Trophoblast cell (in vitro differentiated cells and primary cell): Measurements from ENCODE around the gene PPIC.
A peak's percentile ranks its signal among the peaks of the same experiment; 100 is the strongest.

Source experiments
- DNase-seq, 2 donors: peaks; one replicate each; pipeline ENCODE4 v3.0.0-alpha.2; 2016
- H2AFZ ChIP-seq: 2 replicates; pipeline ENCODE4 v1.6.1; 2013; ENCODE audit warnings: low read length, moderate library complexity, mild to moderate bottlenecking; ENCODE audit not compliant: insufficient read depth, poor library complexity
- H2AK5ac ChIP-seq: 2 replicates; pipeline ENCODE4 v1.6.1; 2013; ENCODE audit warnings: mild to moderate bottlenecking, low read length
- H2BK120ac ChIP-seq: 2 replicates; pipeline ENCODE4 v1.6.1; 2013; ENCODE audit warnings: low read length, mild to moderate bottlenecking, moderate library complexity; ENCODE audit not compliant: insufficient read depth, poor library complexity
- H2BK12ac ChIP-seq: 2 replicates; pipeline ENCODE4 v1.6.1; 2013; ENCODE audit warnings: mild to moderate bottlenecking, low read length, moderate library complexity
- H2BK5ac ChIP-seq: 2 replicates; pipeline ENCODE4 v1.6.1; 2013; ENCODE audit warnings: low read length, low read depth, moderate library complexity, mild to moderate bottlenecking; ENCODE audit not compliant: poor library complexity
- H3K14ac ChIP-seq: 2 replicates; pipeline ENCODE4 v1.6.1; 2013; ENCODE audit warnings: mild to moderate bottlenecking, low read length
- H3K18ac ChIP-seq: 2 replicates; pipeline ENCODE4 v1.6.1; 2013; ENCODE audit warnings: mild to moderate bottlenecking, low read length
- H3K23ac ChIP-seq: 2 replicates; pipeline ENCODE4 v1.6.1; 2013; ENCODE audit warnings: low read length
- H3K27ac ChIP-seq: 2 replicates; pipeline ENCODE4 v1.5.1; 2013; ENCODE audit warnings: low read depth, mild to moderate bottlenecking, inconsistent platforms, low read length, moderate library complexity
- H3K27me3 ChIP-seq: 2 replicates; pipeline ENCODE4 v1.6.1; 2013; ENCODE audit warnings: inconsistent platforms, mild to moderate bottlenecking, low read length, moderate library complexity; ENCODE audit not compliant: insufficient read depth
- H3K36me3 ChIP-seq, 2 experiments: 1 replicate in 1 of 2; 2 replicates in 1 of 2; pipeline ENCODE4 v1.6.1; 2013; ENCODE audit warnings: low read length in 2 of 2, mild to moderate bottlenecking in 2 of 2, moderate library complexity in 1 of 2; ENCODE audit not compliant: insufficient read depth in 2 of 2, control insufficient read depth in 1 of 2
- H3K4ac ChIP-seq: 2 replicates; pipeline ENCODE4 v1.6.1; 2013; ENCODE audit warnings: low read depth, mild to moderate bottlenecking, low read length, moderate library complexity
- H3K4me1 ChIP-seq, 2 experiments: 1 replicate in 1 of 2; 2 replicates in 1 of 2; pipeline ENCODE4 v1.6.1; 2013; ENCODE audit warnings: low read length in 2 of 2, mild to moderate bottlenecking in 2 of 2, moderate library complexity in 1 of 2; ENCODE audit not compliant: insufficient read depth in 2 of 2, control insufficient read depth in 1 of 2
- H3K4me2 ChIP-seq: 2 replicates; pipeline ENCODE4 v1.6.1; 2013; ENCODE audit warnings: inconsistent platforms, mild to moderate bottlenecking, low read length, moderate library complexity
- H3K4me3 ChIP-seq: 2 replicates; pipeline ENCODE4 v1.5.1; 2013; ENCODE audit warnings: mild to moderate bottlenecking, low read depth, low read length, inconsistent platforms
- H3K79me1 ChIP-seq: one replicate; pipeline ENCODE4 v1.6.1; 2013; ENCODE audit warnings: low read length
- H3K79me2 ChIP-seq: 2 replicates; pipeline ENCODE4 v1.6.1; 2013; ENCODE audit warnings: low read length, mild to moderate bottlenecking; ENCODE audit not compliant: control insufficient read depth, insufficient read depth, poor library complexity
- H3K9ac ChIP-seq: 2 replicates; pipeline ENCODE4 v1.6.1; 2013; ENCODE audit warnings: mild to moderate bottlenecking, low read length
- H3K9me3 ChIP-seq: 2 replicates; pipeline ENCODE4 v1.6.1; 2013; ENCODE audit warnings: low read depth, mild to moderate bottlenecking, control low read depth, inconsistent platforms, low read length; ENCODE audit not compliant: insufficient read depth
- H4K12ac ChIP-seq: 2 replicates; pipeline ENCODE4 v1.6.1; 2013; ENCODE audit warnings: low read depth, mild to moderate bottlenecking, low read length, moderate library complexity
- H4K8ac ChIP-seq: 2 replicates; pipeline ENCODE4 v1.6.1; 2013; ENCODE audit warnings: low read depth, mild to moderate bottlenecking, low read length, moderate library complexity
- H4K91ac ChIP-seq: one replicate; pipeline ENCODE4 v1.6.1; 2013; ENCODE audit warnings: low read depth, mild to moderate bottlenecking, low read length, moderate library complexity
- WGBS: extraction: QIAGEN DNeasy Blood & Tissue Kit; methylation state at CpG from one replicate; pipeline ENCODE4 v1.1.7; 2013; ENCODE audit warnings: missing lambda C conversion rate; ENCODE audit not compliant: insufficient read length, insufficient coverage; ENCODE audit errors: extremely low coverage; 5-methylcytosine and 5-hydroxymethylcytosine counted together

Gene PPIC

DNA sequence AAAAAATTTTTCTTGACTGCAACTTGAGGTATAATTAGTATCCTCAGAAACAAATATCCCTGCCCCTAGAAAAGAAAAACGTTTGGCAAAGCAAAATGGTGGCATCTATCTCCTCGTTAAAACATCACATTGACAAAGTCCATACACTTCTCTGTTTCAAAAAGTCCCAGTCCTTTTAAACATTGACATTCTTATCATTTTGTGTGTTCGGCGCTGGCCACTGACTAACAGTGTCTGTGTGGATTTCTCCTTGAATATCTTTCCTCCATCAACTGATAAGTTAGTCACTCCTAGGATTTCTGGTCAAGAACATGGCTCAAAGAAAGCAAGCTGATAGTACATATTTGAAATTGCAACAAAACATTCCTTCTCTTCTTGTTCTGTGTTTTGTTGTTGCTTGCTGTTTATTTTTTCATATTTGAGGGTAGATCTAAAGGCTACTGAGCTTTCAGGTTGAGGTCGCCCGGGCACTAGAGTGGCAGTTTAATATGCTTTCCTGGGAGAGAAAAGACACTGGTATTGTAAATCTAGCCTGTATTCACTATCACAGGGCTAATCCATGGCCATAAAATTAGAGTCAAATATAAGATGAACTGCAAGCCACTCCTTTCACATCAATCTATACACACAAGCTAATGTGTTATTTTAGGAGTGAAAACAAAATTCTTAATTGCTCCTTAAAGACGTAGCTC lies 8.5 kb upstream of the PPIC start:
- Histone ChIP-seq H3K4me1 (peaks cover 0 to 5% of the 10 kb centered on the region in 2 experiments), H3K4me3 (no peak overlapping the region), H3K79me2 (no peaks in the 10 kb centered on the region), H2AFZ (no peak overlapping the region), H3K79me1 (peaks cover 2% of the 10 kb centered on the region), H3K9me3 (no peaks in the 10 kb centered on the region), H3K18ac (no peak overlapping the region), H3K36me3 (no peaks in the 10 kb centered on the region), H2AK5ac (no peak overlapping the region), H3K14ac (no peak overlapping the region), H3K27me3 (no peaks in the 10 kb centered on the region), H3K9ac (no peak overlapping the region), H3K27ac (peak overlapping the region; percentile 44), H4K8ac (no peak overlapping the region), H4K91ac (no peak overlapping the region), H3K23ac (no peak overlapping the region), H3K4ac (no peak overlapping the region), H2BK120ac (no peak overlapping the region), H4K12ac (no peak overlapping the region), H2BK12ac (no peak overlapping the region), H2BK5ac (no peak overlapping the region), H3K4me2 (no peak overlapping the region)
- WGBS: no CpG with 5 or more reads among the region's 7 CpGs
- peak; percentile 32 to 66 for DNase-seq

DNA sequence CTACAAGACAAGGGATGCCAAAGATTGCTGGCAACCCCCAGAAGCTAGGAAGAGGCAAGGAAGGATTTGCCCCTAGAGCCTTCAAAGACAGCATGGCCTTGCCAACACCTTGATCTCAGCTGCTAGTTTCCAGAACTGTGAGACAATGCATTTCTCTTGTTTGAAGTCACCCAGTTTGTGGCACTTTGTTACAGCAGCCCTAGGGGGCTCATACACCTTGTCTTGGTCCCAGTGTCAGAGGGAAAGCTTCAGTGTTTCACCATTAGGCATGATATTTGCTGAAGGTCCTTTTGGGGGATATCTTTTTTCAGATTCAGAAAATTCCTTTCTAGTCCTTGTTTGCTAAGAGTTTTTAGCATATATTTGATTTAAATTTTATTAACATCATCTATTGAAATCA lies 3.1 kb upstream of the PPIC start:
- no peak overlapping the region for H4K91ac ChIP-seq
- no peak overlapping the region for H3K4me2 ChIP-seq
- H3K14ac ChIP-seq: no peak overlapping the region
- H3K9ac ChIP-seq: no peak overlapping the region
- no peaks in the 10 kb centered on the region for H3K36me3 ChIP-seq
- H3K79me1 ChIP-seq: peaks cover 14% of the 10 kb centered on the region
- no peaks in the 10 kb centered on the region for H3K9me3 ChIP-seq
- H3K27me3 ChIP-seq: no peaks in the 10 kb centered on the region
- H2BK120ac ChIP-seq: no peak overlapping the region
- H3K4me3 ChIP-seq: no peak overlapping the region
- no peak overlapping the region for H2BK5ac ChIP-seq
- H2AK5ac ChIP-seq: no peak overlapping the region
- H2BK12ac ChIP-seq: no peak overlapping the region
- no peak overlapping the region for H3K4ac ChIP-seq
- H3K4me1 ChIP-seq: peaks cover 0 to 4% of the 10 kb centered on the region in 2 experiments
- no peak overlapping the region for H2AFZ ChIP-seq
- H4K12ac ChIP-seq: no peak overlapping the region
- no peak for DNase-seq
- H3K79me2 ChIP-seq: peaks cover 10% of the 10 kb centered on the region
- H4K8ac ChIP-seq: no peak overlapping the region
- no peak overlapping the region for H3K27ac ChIP-seq
- no peak overlapping the region for H3K18ac ChIP-seq
- H3K23ac ChIP-seq: no peak overlapping the region

DNA sequence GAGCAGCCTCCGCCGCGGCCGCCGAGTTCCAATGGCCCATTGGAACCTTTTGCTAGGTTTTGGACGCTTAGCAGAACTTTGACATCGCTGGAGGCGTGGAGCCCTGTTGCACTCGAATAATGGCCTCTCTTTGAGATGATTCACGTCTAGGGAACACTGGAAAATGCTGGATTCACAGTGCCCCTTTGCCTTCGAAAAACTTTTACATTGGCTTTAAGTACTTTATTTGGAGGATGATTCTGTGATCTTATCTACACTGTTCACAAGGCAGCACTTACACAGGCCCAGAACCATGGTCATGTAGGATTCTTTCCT lies 536 bp upstream of the PPIC start:
- no peak overlapping the region for H3K23ac ChIP-seq
- H4K91ac ChIP-seq: peak overlapping the region; percentile 77
- peak overlapping the region; percentile 60 for H3K27ac ChIP-seq
- peak overlapping the region; percentile 89 for H2AFZ ChIP-seq
- peak overlapping the region; percentile 50 for H4K12ac ChIP-seq
- H3K4me2 ChIP-seq: peak overlapping the region; percentile 78
- WGBS: no CpG with 5 or more reads among the region's 11 CpGs
- peak overlapping the region; percentile 77 for H4K8ac ChIP-seq
- H2BK120ac ChIP-seq: peak overlapping the region; percentile 59
- DNase-seq: peak in 1 of 2 donors; percentile 75
- peak overlapping the region; percentile 81 for H3K18ac ChIP-seq
- peak overlapping the region; percentile 11 for H3K4ac ChIP-seq
- peak overlapping the region; percentile 84 for H3K9ac ChIP-seq
- H2BK12ac ChIP-seq: no peak overlapping the region
- H3K79me2 ChIP-seq: peaks cover 10% of the 10 kb centered on the region
- peaks cover 14% of the 10 kb centered on the region for H3K79me1 ChIP-seq
- H3K27me3 ChIP-seq: no peaks in the 10 kb centered on the region
- peak overlapping the region; percentile 28 for H3K14ac ChIP-seq
- H2AK5ac ChIP-seq: no peak overlapping the region
- H3K36me3 ChIP-seq: no peaks in the 10 kb centered on the region
- peak overlapping the region; percentile 28 for H2BK5ac ChIP-seq
- peaks cover 0 to 4% of the 10 kb centered on the region in 2 experiments for H3K4me1 ChIP-seq
- H3K4me3 ChIP-seq: peak overlapping the region; percentile 92
- H3K9me3 ChIP-seq: no peaks in the 10 kb centered on the region

DNA sequence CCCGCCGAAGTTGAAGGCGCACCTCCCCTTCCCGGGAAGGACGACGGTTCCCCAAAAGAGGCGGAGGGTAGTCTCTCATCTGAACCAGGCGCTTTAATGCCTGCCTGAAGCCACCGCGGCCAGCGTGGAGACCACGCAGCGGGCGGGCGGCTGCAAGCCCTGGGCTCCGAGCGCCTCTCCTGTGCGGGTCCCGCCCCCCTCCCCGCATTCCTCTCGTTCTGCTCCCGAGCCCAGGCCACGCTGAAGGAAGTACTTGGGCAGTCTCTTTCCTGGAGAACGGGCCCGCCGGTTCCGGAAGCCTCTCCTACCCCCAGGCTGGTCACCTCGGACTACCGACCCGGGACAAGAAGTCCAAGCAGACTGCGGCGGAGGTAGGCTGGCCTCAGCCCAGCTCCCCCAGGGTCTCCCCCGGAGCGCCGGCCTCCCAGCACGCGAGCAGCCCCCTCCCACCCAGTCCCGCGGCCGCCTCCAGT lies 571 bp downstream of the PPIC start:
- H3K79me1 ChIP-seq: peaks cover 14% of the 10 kb centered on the region
- peak overlapping the region; percentile 73 for H2BK120ac ChIP-seq

More for the DNA sequence above, 571 bp downstream of the PPIC start:
- Histone ChIP-seq H3K4me2 (peak overlapping the region; percentile 78), H3K27me3 (no peaks in the 10 kb centered on the region), H3K4me3 (peak overlapping the region; percentile 92), H3K79me2 (peaks cover 10% of the 10 kb centered on the region), H2AK5ac (no peak overlapping the region), H3K4ac (peak overlapping the region; percentile 12), H2AFZ (peak overlapping the region; percentile 96), H3K36me3 (no peaks in the 10 kb centered on the region), H3K4me1 (peaks cover 0 to 4% of the 10 kb centered on the region in 2 experiments), H3K9me3 (no peaks in the 10 kb centered on the region), H3K14ac (peak overlapping the region; percentile 85), H4K8ac (peak overlapping the region; percentile 86), H3K23ac (no peak overlapping the region), H4K12ac (peak overlapping the region; percentile 66), H4K91ac (peak overlapping the region; percentile 48), H3K18ac (peak overlapping the region; percentile 59), H3K9ac (peak overlapping the region; percentile 54), H2BK12ac (peak overlapping the region; percentile 26), H3K27ac (peak overlapping the region; percentile 60), H2BK5ac (peak overlapping the region; percentile 54)
- no CpG with 5 or more reads among the region's 40 CpGs for WGBS
- peak; percentile 63 to 71 for DNase-seq
